ENCODE measurements around the gene CCDC80.
"Not testable (repeated sequence)": the region's sequence is repeated elsewhere in the genome, so short reads cannot be mapped to it uniquely, and the experiment has no call there.

The CCDC80 gene

DNA sequence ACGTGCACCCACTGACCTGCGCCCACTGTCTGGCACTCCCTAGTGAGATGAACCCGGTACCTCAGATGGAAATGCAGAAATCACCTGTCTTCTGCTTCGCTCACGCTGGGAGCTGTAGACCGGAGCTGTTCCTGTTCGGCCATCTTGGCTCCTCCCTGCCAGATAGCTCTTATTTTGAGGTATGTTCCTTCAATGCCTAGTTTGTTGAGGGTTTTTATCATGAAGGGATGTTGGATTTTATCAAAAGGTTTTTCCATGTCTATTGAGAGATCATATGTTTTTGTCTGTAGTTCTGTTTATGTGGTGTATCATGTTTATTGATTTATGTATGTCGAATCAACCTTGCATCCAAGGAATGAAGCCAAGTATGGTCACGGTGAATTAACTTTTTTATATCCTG is 24.1 kb upstream of the CCDC80 start:
- DNase-seq: not testable (repeated sequence)

DNA sequence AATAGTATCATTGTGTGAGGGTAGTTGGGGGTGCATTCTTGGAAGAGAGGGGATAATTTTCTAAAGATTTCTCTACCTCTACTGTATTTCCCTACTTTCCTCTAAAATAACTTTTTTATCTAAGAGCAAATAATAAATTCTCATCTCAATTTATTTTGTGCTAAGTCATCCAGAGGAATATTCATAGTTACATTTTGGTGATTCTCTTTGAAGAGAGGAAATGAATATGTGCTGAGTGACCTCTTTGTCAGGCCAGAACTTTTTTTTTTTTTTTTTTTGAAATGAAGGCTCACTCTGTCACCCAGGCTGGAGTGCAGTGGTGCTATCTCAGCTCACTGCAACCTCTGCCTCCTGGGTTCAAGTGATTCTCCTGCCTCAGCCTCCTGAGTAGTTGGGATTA is 15.1 kb upstream of the CCDC80 start:
- no peak for DNase-seq

DNA sequence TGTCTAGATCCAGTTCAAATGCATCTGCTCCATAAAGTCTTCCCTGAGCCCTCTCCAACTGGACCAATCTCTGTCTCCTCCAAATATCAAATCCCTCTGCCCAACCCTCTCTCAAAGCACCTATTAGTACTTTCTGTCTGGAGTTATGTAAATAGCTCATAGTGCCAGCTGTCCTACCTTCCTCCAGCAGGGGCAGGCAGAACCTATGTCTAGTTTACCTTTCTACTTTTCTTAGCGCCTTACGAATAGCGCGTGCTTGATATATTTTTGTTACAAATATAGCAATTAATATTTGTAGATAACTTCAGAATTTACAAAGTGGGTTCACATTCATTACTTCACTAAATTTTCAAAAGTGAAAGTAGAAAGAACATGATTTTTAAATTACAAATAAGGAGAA is 14.0 kb upstream of the CCDC80 start:
- DNase-seq: no peak

DNA sequence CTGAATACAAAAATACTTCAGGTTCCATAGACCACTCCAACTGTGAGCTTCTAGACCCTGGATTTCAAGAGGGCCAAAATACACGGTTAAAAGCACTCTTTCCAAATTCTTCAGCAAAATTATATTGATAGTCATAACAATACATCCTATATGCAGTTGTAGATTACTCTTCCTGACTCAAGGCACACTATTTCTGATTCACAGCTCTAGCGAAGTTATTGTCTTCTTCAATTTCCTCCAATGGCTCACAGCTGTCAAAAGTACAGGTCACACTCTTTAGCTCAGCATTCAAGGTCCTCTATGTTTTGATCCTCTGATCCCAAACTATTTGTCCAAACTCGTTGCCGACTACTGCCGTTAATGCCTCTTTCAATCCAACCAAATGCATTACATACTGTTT is 13.5 kb upstream of the CCDC80 start:
- no peak for DNase-seq

DNA sequence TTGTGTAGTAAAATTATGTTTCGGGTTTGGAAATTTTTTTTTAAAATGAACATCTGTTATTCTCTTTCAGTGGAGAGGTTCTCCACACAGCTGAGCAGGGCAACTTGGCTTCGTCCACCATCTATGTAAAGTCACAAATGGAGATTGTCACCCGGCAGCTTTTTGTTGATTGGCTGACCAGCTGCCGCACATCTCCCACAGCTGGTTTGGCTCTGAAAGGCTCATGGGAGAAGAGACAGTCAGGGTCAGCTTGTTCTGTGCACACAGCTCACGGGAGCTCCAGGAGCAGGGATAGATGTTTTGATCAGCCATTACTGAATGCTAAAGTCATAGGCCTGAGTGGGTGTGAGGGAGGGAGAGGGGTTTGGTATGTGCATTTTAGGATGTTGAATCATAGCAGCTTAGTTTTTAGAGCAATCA is 12.9 kb upstream of the CCDC80 start:
- no peak for DNase-seq

DNA sequence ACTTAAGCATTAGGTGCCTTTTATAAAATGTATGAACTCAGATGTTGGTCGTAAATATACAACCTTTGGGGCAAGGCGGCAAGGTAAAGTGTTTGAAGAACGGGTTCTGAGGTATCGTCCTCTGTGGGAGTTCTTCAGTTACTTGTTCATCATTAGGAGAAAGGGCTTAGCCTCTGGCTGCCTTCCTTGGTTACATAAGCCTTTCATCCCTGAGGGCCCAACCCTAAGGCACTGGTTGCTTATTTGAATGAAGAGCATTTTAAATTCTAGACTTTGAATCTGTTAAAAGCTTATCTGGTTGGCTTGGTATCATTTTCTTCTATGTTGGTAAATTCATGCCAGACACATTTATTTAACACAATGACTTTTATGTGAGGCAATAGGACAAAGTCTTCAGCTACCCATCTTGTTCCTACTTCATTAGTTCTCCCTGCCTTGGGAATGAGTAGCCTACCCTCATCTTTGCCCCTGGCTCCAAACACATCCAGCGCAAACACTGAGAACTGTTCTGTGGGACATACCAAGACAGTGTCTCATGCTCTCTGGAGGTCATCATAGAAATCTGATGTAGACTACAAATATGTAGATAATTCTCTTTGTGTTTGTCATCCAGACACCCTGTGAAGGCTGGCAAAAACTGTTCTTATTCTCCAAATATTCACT is 12.4 kb upstream of the CCDC80 start:
- DNase-seq: no peak

DNA sequence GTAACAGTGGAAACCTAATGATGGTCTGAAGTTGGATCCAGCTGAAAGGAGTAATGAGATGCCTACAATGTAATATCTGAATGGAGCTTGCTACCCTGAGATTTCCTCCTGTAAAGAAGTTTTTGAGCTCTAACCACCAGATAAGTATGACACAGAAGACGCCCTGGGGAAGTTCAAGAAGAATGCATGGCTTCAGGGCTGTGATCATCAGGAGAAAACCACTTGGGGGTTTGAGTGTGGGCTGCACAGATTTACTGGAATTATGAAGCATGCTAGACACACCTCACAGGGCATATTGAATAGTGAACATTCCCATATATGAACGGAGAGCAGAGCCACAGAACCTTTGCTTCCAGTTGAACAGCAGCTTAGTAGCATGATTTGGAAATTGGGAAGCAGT is 10.6 kb upstream of the CCDC80 start:
- no peak for DNase-seq

DNA sequence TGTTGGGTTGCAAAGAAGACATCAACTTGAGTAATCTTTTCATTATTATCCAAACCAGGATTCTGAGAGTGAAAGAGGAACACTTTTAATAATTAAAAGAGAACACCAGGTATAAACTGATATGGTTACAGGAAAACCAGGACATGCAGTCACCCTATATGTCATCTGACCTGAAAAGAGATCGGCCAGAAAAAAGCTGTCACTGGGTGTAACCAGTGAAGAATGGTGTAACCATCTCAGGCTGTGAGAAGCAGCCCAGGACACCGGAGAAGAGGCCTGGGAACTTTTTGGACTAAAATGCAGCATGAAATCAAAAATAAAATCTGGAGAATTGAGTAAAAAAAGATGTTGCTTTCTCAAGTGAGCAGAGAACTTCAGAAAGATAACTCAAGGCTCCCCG is 10.1 kb upstream of the CCDC80 start:
- DNase-seq: no peak

DNA sequence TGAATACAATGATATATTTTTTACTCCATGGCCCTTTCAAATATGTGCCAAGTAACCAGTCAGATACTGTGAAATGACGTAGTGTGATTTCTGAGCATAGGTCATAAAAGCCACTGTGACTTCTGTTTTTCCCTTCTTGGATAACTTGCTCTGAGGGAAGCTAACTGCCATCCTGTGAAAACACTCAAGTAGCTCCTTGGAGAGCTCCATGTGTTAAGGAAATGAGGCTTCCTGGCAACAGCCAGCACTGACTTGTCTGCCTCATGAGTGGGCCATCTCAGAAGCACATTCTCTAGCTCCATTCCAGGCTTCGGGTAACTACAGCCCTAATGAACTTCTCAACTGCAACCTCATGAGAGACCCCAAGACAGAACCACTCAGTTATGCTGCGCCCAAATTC is 9.5 kb upstream of the CCDC80 start:
- no peak for DNase-seq

DNA sequence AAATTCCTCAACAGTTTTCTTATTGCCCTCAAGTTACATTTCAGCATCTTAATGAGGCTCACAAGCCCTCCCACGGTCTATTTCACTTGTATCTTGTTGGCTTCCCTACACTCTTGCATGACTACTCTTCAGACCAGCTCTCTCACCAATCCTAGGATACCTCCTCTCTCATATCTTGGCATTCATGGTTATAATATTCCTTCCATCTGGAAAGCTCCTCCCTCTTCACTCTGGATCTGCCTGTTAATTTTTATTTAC is 8.5 kb upstream of the CCDC80 start:
- DNase-seq: no peak

DNA sequence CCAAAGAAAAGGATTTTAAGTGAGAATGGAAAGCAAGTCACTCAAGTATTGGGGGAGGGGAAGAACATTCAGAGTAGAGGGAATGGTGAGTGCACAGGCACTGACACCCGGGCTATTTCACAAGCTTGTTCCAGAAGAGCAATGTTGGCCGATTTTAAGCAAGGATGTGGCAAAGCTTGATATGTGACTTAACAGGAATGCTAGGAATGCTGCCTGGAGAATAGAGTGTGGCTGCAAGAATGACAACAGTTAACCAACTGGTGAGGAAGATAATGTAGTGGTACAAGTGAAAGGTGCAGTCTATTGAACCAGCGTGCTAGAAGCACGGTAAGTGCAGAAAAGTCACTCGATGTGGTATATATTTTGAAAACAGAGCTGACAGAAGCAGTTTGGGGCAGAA is 6.2 kb upstream of the CCDC80 start:
- DNase-seq: no peak

DNA sequence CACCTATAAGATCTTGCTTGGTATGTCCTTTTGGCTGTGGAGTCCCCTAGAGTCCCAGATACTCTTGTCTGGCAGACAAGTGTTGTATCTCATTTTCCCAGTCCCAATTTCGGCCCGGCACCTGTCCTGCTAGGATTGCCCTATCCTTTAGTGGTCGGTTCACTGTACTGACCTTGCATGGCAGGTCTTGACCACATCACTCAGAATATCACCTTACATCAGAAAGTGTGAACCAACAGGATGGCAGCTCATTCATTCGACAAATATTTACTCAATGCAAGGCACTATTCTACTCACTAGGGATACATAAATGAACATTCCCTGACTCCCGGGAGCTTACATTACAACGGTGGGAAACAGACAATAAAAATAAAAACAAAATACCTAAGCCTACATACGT is 5.7 kb upstream of the CCDC80 start:
- no peak for DNase-seq

DNA sequence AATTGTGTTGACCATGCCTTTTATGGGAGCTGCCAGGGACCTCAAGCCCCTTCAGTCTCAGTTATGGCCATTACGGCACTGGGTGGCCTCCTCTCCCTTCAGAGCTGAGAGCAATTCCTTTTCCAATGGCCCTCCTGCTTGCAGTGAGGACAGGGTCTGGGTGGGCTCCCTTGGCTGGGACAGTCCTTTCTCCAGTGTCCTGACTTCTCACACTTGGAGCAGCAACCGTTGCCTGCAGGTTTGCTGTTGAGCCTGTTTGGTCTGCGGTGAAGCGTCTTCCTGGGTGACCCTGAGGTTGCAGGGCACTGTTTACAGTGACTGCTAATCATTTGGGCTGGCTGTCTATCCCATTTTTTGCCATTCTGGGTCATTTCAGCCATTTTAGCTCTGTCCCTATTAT is 3.5 kb upstream of the CCDC80 start:
- no peak for DNase-seq

DNA sequence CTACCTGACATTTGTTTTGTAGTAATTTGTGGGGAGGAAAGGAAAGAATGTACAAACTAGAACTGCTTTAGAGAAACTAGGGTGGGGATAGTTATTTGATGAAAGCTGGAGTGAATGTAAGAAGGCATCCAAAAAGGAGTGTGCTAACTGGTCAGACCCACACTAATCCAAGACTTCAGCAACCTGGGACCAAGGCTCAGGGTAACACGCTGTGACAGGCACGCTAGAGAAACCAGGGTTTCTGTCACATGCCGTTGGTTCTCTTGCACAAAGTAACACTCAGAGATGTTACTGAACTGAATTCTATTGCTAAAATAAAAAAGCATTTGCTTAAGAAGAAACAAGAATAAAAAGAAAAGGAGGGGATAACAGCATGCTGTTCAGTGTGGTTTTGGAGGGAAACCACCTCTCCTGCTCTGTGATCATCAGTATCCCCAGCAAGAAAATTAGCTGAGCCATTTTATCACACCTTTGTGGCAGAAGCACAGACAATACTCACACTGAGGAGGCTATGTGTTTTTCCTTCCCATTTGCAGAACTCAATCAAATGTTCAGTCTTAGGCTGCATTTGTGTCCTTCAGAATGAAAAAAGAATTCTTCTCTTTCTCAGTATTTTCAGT is 2.8 kb upstream of the CCDC80 start:
- DNase-seq: no peak

DNA sequence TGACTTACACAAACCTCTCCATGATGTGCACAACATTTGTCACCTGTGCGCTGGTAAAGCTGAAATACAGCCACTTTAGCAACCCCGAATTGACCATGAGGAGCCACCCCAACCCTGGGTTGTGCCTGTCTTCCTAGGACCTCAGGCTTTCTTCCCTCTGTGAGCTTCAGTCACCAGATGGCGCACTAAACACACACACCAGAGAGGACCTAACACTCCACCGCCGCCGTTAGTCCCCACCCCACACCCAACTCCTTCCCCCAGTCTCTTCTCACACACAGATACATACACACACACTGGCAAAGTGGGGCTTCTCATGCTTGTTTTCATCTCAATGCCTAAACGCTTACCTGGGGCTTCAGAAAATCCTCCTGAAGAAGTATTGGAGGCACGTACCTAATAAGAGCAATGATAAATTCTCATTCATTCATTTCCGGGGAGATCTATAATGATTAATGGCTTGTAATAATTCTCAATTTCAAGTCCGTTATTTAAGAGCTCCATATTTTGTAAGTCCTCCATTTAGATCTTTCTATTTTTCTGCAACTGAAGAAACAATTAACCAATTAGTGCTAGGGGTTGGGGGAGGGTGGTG is 2.1 kb upstream of the CCDC80 start:
- DNase-seq: peak; percentile 90

DNA sequence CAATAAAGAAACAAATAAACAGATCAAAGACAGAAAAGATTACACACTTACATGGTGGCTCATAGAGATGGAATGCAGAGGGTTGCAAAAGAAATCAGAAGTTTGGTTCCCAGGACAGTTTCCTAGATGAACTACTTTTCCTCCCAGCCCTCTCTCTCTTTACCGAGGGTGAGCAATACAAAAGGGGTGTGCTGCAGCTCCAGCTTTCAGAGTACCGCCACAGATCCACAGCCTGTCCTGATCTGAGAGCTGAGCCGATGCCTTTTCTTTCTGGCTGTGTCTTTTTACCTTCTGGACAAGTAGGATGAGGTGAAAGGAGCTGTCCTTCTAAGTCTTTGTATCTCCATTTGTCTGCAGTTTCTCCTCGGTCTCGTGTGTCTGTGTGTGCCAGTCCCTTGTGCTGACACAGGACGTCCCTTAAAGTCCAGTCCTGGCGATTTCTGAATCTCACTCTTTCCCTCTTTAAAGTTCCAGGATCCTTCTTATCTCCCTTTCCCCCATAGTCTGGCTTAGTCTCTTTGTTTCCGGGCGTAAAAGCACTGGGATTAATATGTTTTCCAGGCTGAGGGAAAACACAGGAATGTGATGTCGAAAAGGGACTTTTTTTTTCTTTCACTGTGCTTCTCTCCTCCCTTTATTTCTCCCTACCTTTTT is 540 bp downstream of the CCDC80 start:
- DNase-seq: no peak

DNA sequence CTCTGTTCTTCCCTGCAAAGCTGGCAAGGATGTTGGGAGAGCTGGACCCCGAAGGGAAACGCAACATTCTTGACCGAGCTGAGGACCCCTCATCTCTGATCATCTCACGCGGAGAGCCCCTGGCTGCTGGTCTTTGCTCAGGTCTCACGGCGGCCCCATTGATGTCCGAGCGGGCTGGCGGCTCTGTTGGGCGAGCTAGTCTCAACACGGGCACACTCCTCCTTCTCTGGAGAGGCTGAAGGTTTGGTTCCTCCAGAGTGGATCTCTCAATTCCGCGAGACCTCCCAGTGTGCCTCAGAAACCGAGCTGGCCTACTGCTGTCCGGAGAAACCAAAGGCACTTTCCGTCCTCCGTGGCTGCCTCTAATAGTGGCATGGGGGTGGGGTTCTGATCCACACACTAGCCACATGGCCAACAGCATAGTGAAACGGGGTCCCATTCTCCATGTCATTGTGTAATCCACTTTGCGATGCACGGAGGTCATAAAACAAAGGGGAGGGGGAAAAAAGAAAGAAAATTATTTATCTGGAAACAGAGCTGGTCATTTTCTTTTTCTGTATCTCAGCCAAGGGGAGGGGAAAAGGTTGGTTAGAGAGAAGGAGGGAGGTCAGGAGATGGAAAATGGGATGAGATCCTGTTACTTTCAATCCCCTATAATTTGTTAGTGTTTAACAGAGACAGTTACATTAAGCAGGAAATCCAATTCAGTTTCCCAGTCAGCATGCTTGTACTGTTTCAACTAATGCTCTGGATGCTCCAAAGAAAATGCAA is 1.3 kb downstream of the CCDC80 start:
- DNase-seq: no peak

DNA sequence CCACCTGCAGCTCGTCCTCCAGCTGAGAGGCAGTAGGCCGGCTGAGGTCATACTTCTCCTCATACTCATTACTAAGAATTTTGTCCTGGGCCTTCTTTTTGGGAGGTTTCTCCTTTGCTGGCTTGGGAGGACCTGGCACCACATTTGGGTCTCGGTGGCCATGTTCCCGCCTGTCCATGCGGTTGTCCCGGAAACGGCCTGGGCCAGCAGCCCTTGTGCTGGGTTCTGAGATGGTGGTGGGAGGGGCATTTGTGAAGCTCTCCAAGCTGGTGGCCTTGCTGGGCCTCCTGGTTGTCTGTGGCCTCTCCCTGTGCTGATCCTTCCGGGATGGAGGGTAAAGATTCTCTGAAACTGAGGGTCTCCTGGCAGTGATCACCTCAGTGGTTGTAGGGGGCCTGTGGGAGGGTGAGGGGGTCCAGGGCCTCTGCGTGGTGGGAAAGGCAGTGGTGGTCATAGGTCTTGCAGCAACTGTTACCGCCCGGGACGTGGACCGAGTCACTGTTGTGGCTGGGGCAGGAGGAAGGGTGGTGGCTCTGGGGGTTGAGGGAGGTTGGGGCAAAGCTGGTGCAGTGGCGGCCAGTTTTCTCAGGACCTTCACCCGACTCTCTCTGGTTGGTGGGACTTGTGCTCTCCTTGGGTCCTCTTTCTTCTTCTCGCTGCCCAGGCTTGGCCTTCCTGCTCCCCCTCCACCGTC is 2.5 kb downstream of the CCDC80 start:
- no peak for DNase-seq

DNA sequence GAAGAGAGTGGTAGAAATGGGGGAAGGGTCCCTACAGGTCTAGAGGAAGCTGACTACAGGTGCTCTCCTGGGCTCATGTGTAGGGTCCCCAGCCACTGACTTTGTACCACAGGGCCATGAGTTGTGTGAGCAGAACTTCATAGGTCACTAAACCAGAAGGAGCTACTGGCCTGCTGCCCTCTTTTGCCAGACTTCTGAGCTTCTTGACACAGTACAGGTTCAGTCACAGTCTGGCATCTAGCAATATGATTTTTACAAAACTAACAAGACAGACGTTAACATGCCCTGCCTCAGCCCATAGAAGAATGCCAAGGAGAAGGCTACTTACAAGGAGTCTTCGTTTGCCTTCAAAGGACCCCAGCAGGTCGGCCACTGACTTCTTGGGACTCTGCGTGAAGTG is 3.2 kb downstream of the CCDC80 start:
- DNase-seq: no peak

DNA sequence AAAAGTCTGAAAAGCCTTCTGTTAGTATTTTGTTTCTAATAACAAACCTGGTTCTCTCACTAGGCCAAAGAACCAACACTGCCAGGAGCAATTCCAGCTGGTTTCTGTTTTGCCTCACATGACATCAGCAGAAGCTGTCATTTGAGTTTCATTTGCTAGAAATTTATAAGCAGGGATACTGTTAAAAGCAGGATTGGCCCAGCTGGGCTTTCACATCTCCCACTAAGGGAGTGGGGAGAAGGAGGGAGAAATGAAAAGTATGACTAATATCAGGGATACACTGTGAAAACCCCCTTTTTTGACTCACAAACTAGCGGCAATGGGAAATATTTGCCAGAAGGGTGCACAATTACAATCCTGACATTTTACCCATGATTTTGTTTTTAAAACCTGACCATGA is 5.3 kb downstream of the CCDC80 start:
- no peak for DNase-seq

DNA sequence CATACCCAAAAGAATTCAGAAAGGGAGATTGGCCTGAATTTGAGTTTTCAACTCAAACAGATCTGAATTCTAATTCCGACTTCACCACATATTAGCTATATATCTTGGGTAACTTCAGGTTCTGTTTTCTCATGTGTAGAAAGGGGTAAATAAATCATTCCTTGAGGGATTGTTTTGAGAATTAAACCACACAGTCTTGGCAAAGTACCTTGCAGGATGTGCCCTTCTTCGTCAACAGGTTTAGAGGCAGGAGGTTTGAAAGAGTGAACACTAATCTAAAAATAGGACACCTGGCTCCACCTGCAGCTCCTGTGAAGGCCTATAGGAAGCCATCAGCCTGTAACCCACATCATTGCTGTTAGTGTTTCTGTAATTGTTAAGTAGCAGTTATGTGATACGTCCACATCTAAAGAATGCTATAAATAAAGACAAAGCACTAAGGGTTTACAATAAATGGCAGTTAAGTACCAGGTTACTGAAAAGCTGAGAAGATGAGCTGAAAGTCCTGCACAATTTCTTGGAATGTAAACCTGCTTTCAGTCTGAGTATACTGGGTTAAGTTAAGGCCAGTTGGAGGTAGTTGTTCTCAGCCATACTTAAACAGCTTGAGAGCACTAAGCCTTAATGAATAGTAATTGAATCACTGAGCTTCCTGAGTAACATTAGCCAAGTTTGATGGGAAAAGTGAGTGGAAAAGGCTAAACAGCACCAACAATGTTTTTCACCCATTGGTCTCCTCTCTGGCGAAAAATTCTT is 6.0 kb downstream of the CCDC80 start:
- DNase-seq: peak; percentile 38

DNA sequence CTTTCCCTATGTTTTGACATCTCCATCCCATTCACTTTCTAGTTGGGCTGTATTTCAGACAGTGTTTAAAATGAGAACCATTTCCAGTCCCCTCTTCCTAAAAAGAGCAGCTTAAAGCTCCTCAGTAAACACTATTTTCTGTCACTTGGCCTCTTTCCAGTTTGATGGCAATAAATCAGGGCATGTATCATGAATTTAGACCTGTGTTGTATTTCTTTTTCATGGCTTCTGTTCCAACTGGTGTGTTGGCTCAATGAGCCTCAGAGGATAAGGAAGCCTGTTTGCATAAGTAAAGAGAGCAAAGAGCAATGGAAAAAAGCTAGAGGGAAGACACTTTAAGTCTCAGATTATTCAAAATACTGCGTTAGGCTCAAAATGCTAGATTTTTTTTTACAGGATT is 7.2 kb downstream of the CCDC80 start:
- DNase-seq: peak; percentile 10

Measured in NCI-H1436 (cell line).